Muscle of leg (tissue), 11 donors: ENCODE measurements around the gene PLCL1. TPM values are rescaled to one million over a fixed set of nuclear protein-coding genes. Genes with fewer than 3 reads are reported as not detected.

ENCODE experiments used
- DNase-seq: peaks from one replicate; pipeline ENCODE4 v3.0.0; 2013
- H3K27ac ChIP-seq: one replicate; pipeline ENCODE4 v1.5.1; 2013; ENCODE audit warnings: mild to moderate bottlenecking, low read length, control low read depth
- H3K27me3 ChIP-seq: one replicate; pipeline ENCODE4 v1.6.1; 2013; ENCODE audit warnings: low read length; ENCODE audit not compliant: control insufficient read depth, insufficient read depth
- H3K36me3 ChIP-seq: one replicate; pipeline ENCODE4 v1.6.1; 2013; ENCODE audit warnings: low read length; ENCODE audit not compliant: control insufficient read depth, insufficient read depth
- H3K4me1 ChIP-seq: one replicate; pipeline ENCODE4 v1.6.1; 2013; ENCODE audit warnings: low read length; ENCODE audit not compliant: control insufficient read depth, insufficient read depth
- H3K4me3 ChIP-seq: one replicate; pipeline ENCODE4 v1.5.1; 2013; ENCODE audit warnings: low read length, control low read depth
- H3K9me3 ChIP-seq: replicated peaks from 2 replicates; pipeline ENCODE4 v1.6.1; 2013; ENCODE audit warnings: low read depth, low read length; ENCODE audit not compliant: control insufficient read depth
- WGBS: methylation state at CpG from one replicate; pipeline ENCODE4 v1.1.5; 2013; ENCODE audit warnings: missing lambda C conversion rate; ENCODE audit not compliant: insufficient coverage; 5-methylcytosine and 5-hydroxymethylcytosine counted together
- polyA plus RNA-seq, 8 donors: library from polyadenylated mRNA; unstranded; fragments of 120-200 nt; gene quantifications; one replicate each; pipeline versions ENCODE4 v1.2.1 to v1.2.3, GENCODE V29; 2013; ENCODE audit warnings: inconsistent platforms in 1 of 8, low replicate concordance in 1 of 8; ENCODE audit not compliant: insufficient read length in 8 of 8, insufficient read depth in 1 of 8
- total RNA-seq: library from RNA; stranded (reverse); fragments of 120-200 nt; gene quantifications from one replicate; pipeline ENCODE4 v1.2.4, GENCODE V29; 2013

Gene PLCL1
- total and polyA plus RNA-seq, 9 donors = 9.5 to 17.7 (median 12.7) TPM

GRCh38 chr2:197867033-197867432 lies 62.6 kb downstream of the PLCL1 start:
- H3K4me1 ChIP-seq = peaks cover 4% of the 10 kb centered on the region
- no peaks in the 10 kb centered on the region for H3K36me3 ChIP-seq
- no peak for DNase-seq
- H3K27me3 ChIP-seq = no peaks in the 10 kb centered on the region
- no peak overlapping the region for H3K4me3 ChIP-seq
- WGBS = no CpG with 5 or more reads among the region's 2 CpGs
- H3K27ac ChIP-seq = no peak overlapping the region
- H3K9me3 ChIP-seq = no peaks in the 10 kb centered on the region

GRCh38 chr2:197867624-197868023 lies 63.2 kb downstream of the PLCL1 start:
- 60% methylated on average over 1 of the region's 3 CpGs for WGBS
- Histone ChIP-seq H3K4me3 (no peak overlapping the region), H3K27me3 (no peaks in the 10 kb centered on the region), H3K27ac (no peak overlapping the region), H3K4me1 (peaks cover 4% of the 10 kb centered on the region), H3K9me3 (no peaks in the 10 kb centered on the region), H3K36me3 (no peaks in the 10 kb centered on the region)
- DNase-seq = no peak

DNA sequence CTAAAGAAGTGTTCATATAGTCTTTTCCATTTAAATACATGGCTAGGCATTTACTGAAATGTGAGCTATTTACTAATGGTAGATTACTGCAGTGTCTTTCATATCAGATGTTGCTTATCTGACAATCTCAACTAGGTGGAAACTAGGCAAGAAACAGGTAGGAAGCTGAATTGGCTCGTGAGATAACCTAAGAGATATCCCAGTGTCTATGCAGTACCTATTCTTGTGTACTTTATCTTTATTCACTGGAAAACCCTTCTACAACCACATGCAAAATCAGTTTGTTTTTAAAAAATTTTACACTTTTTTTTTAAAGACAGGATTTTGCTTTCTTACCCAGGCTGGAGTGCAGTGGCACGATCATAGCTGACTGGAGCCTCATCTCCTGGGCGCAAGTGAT lies 63.8 kb downstream of the PLCL1 start:
- peaks cover 4% of the 10 kb centered on the region for H3K4me1 ChIP-seq
- no peaks in the 10 kb centered on the region for H3K27me3 ChIP-seq
- no peaks in the 10 kb centered on the region for H3K9me3 ChIP-seq
- H3K36me3 ChIP-seq = no peaks in the 10 kb centered on the region
- H3K4me3 ChIP-seq = no peak overlapping the region
- DNase-seq = no peak
- WGBS = 100% methylated on average over 1 of the region's 3 CpGs
- H3K27ac ChIP-seq = no peak overlapping the region

- Histone ChIP-seq H3K9me3 (no peaks in the 10 kb centered on the region), H3K4me1 (peaks cover 6% of the 10 kb centered on the region), H3K36me3 (no peaks in the 10 kb centered on the region), H3K4me3 (no peak overlapping the region), H3K27ac (no peak overlapping the region), H3K27me3 (no peaks in the 10 kb centered on the region)
- WGBS = no CpG with 5 or more reads among the region's 2 CpGs
- DNase-seq = peak; percentile 78
Measured at GRCh38 chr2:197869041-197869440, 64.6 kb downstream of the PLCL1 start.

DNA sequence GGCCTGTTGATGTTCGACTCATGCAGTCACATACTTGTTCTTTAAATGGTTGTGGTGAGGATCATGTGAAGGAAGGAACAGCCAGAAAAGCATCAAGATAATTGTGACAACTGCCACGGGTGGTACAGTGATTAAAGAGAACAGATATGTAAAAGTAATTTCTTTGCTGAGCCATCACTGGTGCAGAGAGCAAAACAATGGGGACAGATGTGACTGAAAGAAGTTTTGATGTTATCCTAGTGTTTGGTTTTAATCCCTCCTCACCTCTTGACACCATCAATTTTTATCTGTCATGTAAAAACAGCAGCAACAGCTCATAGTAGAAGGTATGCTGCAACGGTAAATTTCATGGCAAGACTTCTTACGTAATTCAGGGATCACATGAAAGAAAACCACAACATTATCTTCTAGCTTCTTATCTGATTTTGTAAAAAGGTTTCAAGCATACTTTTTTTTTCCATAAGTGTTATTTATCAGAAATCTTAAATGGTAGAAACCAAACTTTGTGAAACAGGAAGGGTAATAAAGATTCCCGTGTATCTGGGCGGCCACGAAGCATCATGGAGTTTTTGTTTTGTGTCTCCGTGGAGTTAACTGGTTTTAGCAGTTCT lies 65.2 kb downstream of the PLCL1 start:
- Histone ChIP-seq H3K27ac (no peak overlapping the region), H3K27me3 (no peaks in the 10 kb centered on the region), H3K4me1 (peaks cover 6% of the 10 kb centered on the region), H3K4me3 (no peak overlapping the region), H3K9me3 (no peaks in the 10 kb centered on the region), H3K36me3 (no peaks in the 10 kb centered on the region)
- DNase-seq = no peak
- no CpG with 5 or more reads among the region's 8 CpGs for whole genome bisulfite sequencing

DNA sequence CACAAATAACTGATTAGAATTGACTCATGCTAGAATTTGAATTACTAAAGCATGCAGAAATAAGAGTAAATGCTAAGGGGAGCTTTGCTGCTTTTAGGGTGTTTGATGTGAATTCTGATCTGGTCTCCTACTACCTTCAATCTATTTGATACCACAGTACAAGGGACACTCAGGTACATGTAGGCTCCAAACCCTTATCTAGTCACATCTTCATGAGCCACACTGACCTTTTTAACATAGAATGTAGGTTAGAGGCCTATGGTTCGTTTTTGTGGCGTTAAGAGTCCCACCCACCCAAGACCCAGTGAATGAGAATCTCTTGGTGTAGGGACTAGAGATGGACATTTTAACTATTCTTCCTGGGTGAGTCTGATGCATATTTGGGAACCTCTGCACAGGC lies 65.7 kb downstream of the PLCL1 start:
- DNase-seq = no peak
- WGBS = no CpG with 5 or more reads among the region's 2 CpGs
- Histone ChIP-seq H3K27me3 (no peaks in the 10 kb centered on the region), H3K9me3 (no peaks in the 10 kb centered on the region), H3K27ac (no peak overlapping the region), H3K36me3 (no peaks in the 10 kb centered on the region), H3K4me3 (no peak overlapping the region), H3K4me1 (peaks cover 6% of the 10 kb centered on the region)

DNA sequence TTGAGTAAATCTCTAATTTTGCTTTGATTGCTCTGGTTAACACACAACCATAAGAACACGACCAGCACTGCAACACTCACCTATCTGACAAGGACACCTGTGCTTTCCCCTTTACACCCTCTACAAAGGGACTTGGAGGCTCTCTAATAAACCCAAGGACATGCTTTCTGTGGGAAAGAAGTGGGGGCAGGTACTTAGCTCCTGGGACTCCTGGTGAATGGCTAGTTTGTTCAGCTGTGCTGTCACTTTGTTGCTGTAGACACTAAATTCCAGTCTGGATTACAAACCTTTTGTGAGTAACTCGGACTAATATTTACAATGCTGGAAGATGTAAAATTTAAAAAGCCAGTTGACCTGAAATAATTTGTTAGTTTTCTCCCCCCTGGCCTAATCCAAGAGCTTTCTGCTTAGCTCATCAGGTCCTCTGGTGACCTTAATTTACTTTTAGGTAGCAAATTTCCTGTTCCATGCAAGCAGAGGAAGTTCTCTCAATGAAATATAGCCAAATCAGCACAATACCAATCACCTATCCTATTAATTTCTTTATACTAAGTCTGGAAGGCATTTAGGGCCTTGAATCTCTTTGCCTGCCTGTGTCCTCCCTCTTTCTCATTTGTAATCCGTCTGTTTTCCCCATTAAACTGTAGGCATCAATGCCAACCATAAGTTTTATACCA lies 67.5 kb downstream of the PLCL1 start:
- H3K27ac ChIP-seq = no peak overlapping the region
- H3K27me3 ChIP-seq = no peaks in the 10 kb centered on the region
- no peak for DNase-seq
- H3K9me3 ChIP-seq = no peaks in the 10 kb centered on the region
- 78% methylated on average over 1 of the region's 3 CpGs for WGBS
- H3K4me1 ChIP-seq = peaks cover 6% of the 10 kb centered on the region
- no peak overlapping the region for H3K4me3 ChIP-seq
- no peaks in the 10 kb centered on the region for H3K36me3 ChIP-seq

- peaks cover 6% of the 10 kb centered on the region for H3K4me1 ChIP-seq
Measured at GRCh38 chr2:197873293-197873701, 68.9 kb downstream of the PLCL1 start.

DNA sequence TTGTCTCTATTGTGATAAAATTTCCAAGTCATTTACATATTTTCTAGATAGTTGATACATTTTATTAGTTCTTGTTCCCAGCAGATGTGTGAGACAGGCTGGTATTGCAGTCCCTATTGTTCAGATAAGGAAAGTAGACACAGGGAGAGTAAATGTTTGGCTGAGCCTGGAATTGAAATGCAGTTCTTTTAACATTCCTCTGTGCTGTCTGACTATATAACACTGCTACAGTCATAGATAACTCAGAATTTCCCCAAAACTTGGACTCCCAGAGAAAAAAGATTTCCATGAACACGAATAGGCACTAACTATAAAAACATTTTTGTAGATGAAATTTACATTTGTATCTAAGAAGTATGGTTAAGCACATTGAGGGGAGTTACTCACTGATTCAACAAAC lies 71.4 kb downstream of the PLCL1 start:
- H3K4me1 ChIP-seq = peaks cover 11% of the 10 kb centered on the region

More at GRCh38 chr2:197873293-197873701, 68.9 kb downstream of the PLCL1 start:
- H3K9me3 ChIP-seq = no peaks in the 10 kb centered on the region
- no peaks in the 10 kb centered on the region for H3K27me3 ChIP-seq
- no peak overlapping the region for H3K27ac ChIP-seq
- peak; percentile 33 for DNase-seq
- no peaks in the 10 kb centered on the region for H3K36me3 ChIP-seq
- no peak overlapping the region for H3K4me3 ChIP-seq
- 100% methylated on average over 1 of the region's 4 CpGs for WGBS

DNA sequence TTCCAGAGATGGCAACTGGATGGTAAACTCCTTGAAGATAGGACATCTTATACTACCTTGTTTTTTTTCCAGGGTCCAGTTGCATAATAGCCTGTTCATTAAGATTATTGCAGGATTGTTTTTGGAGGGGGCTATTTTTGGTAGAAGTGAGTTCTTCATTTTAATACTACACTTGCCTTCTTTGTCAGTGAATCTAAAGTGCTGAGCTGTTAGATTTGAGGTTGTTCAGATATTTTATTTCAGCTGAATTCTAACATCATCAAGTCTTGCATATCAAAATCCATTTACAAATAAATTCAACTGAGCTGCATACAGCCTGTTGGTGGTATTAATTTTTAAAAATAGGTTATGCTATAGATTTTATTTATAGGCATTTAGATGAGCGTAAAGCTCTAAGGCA lies 72.1 kb downstream of the PLCL1 start:
- H3K4me3 ChIP-seq = no peak overlapping the region
- H3K36me3 ChIP-seq = no peaks in the 10 kb centered on the region
- peaks cover 9% of the 10 kb centered on the region for H3K4me1 ChIP-seq
- WGBS = no CpG with 5 or more reads among the region's 1 CpG
- H3K9me3 ChIP-seq = no peaks in the 10 kb centered on the region
- H3K27ac ChIP-seq = no peak overlapping the region
- DNase-seq = no peak
- H3K27me3 ChIP-seq = no peaks in the 10 kb centered on the region

More for the DNA sequence above, 71.4 kb downstream of the PLCL1 start:
- Histone ChIP-seq H3K27ac (no peak overlapping the region), H3K36me3 (no peaks in the 10 kb centered on the region), H3K27me3 (no peaks in the 10 kb centered on the region), H3K4me3 (no peak overlapping the region), H3K9me3 (no peaks in the 10 kb centered on the region)
- peak; percentile 55 for DNase-seq
- no CpG with 5 or more reads among the region's 1 CpG for WGBS
